ENCODE results near the gene FGD2.
A peak's percentile ranks its signal among the peaks of the same experiment; 100 is the strongest.

Gene FGD2

GRCh38 chr6:36980129-36980528 lies 25.3 kb upstream of the FGD2 start:
- H3K36me3 ChIP-seq (ENCODE audit: insufficient read depth, low read length), result peaks cover 35% of the 10 kb centered on the region
- no peaks in the 10 kb centered on the region for H3K9me3 ChIP-seq (ENCODE audit: insufficient read depth, low read depth, low read length)
- TF ChIP-seq EZH2phosphoT487 (IDR thresholded peaks at IDR 0.05; ENCODE audit: borderline replicate concordance) (no peak), CTCF (conservative IDR thresholded peaks at IDR 0.05; ENCODE audit: low read length) (no peak)
- H4K20me1 ChIP-seq (ENCODE audit: insufficient read depth, low read length, poor library complexity, severe bottlenecking), result peaks cover 61% of the 10 kb centered on the region
- no peaks in the 10 kb centered on the region; the same call in 1 of the 2 replicates for H3F3A ChIP-seq (ENCODE audit: low read depth)
- H3K4me2 ChIP-seq (ENCODE audit: low read depth, low read length, poor library complexity, severe bottlenecking), result peak overlapping the region; percentile 100
- H2AFZ ChIP-seq (ENCODE audit: low read length), result no peak overlapping the region
- no peaks in the 10 kb centered on the region for H3K27me3 ChIP-seq (ENCODE audit: insufficient read depth, low read length, poor library complexity, severe bottlenecking)
- peaks cover 49% of the 10 kb centered on the region for H3K4me1 ChIP-seq (ENCODE audit: insufficient read depth, low read length, poor library complexity, severe bottlenecking)
- no peak overlapping the region for H3K9ac ChIP-seq (ENCODE audit: low read depth, low read length, poor library complexity, severe bottlenecking)
- H3K9me2 ChIP-seq (replicated peaks; ENCODE audit: low read depth, low read length), result no peaks in the 10 kb centered on the region
- peaks cover 83% of the 10 kb centered on the region for H3K79me2 ChIP-seq (ENCODE audit: insufficient read depth, low read length)
- no peak overlapping the region for H3K4me3 ChIP-seq (ENCODE audit: low read length, poor library complexity, severe bottlenecking)

DNA sequence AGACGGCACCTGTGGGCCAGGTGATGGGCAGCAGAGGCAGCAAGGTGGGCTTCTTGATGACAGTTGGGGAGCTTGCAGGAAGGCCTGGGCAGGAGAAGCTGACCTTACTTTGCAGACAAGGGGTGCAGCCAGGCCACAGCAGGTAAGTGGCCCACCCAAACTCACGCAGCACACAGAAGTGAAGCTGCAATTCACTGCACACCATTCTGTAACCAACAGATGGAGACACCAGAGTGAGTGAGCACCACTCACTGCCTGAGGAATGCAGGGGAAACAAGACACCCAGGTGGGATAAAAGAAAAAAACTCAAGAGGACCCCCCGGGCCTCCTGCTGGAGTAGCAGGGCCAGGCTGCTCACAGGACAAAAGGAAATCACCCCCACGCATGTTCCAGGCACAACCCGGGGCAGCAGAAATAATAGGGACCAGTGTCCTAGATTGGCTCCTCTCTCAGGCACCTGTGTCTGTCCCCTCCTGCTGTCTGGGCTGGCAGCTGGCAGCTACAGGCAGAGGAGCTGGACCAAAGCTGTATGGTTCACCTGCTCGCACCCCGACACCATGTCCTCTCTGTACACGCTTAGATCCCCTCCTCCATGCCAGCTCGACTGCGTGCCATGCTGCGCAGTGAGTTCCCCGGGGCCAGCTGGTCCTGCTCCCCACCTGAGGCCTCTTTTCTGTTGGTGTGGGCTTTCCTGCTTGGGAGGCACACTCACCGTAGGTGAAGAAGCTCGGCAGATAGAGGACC lies 24.4 kb upstream of the FGD2 start:
- peaks cover 91% of the 10 kb centered on the region for H3K79me2 ChIP-seq (ENCODE audit: insufficient read depth, low read length)
- H3K9ac ChIP-seq (ENCODE audit: low read depth, low read length, poor library complexity, severe bottlenecking), result no peak overlapping the region
- peaks cover 69% of the 10 kb centered on the region for H4K20me1 ChIP-seq (ENCODE audit: insufficient read depth, low read length, poor library complexity, severe bottlenecking)

DNA sequence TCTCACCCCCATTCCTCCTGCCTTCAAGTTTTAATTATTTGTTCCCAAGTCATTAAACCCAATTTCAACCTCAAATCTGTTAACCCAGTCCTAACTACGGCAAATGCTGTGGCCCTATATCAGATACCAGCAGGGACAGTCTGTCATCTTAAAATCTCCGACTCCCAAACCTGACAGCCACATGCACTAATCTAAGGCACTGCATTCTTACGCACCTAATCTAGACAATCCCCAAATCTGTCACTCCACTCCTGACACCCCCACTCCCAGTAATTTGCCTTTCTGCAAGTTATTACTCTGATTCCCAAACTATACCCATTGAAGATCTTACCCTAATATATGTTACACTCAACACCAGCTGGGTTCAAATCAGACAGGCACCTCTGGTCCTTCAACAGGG lies 21.9 kb upstream of the FGD2 start:
- Histone ChIP-seq H3K4me2 (ENCODE audit: low read depth, low read length, poor library complexity, severe bottlenecking) (peak overlapping the region; percentile 100), H3K9ac (ENCODE audit: low read depth, low read length, poor library complexity, severe bottlenecking) (peak overlapping the region; percentile 88), H2AFZ (ENCODE audit: low read length) (no peak overlapping the region), H3K4me1 (ENCODE audit: insufficient read depth, low read length, poor library complexity, severe bottlenecking) (peaks cover 51% of the 10 kb centered on the region), H3K9me3 (ENCODE audit: insufficient read depth, low read depth, low read length) (no peaks in the 10 kb centered on the region), H3K36me3 (ENCODE audit: insufficient read depth, low read length) (peaks cover 1% of the 10 kb centered on the region; the same call in 1 of the 2 replicates), H3K27me3 (ENCODE audit: insufficient read depth, low read length, poor library complexity, severe bottlenecking) (peaks cover 3% of the 10 kb centered on the region), H3K79me2 (ENCODE audit: insufficient read depth, low read length) (peaks cover 84% of the 10 kb centered on the region), H3K9me2 (replicated peaks; ENCODE audit: low read depth, low read length) (no peaks in the 10 kb centered on the region), H4K20me1 (ENCODE audit: insufficient read depth, low read length, poor library complexity, severe bottlenecking) (peaks cover 69% of the 10 kb centered on the region), H3K4me3 (ENCODE audit: low read length, poor library complexity, severe bottlenecking) (peak overlapping the region; percentile 83), H3F3A (ENCODE audit: low read depth) (no peaks in the 10 kb centered on the region; the same call in 1 of the 2 replicates)
- no peak for TF ChIP-seq CTCF (conservative IDR thresholded peaks at IDR 0.05; ENCODE audit: low read length)
- no peak for TF ChIP-seq EZH2phosphoT487 (IDR thresholded peaks at IDR 0.05; ENCODE audit: borderline replicate concordance)

More for the DNA sequence above, 24.4 kb upstream of the FGD2 start:
- Histone ChIP-seq H2AFZ (ENCODE audit: low read length) (no peak overlapping the region), H3K9me2 (replicated peaks; ENCODE audit: low read depth, low read length) (no peaks in the 10 kb centered on the region), H3K36me3 (ENCODE audit: insufficient read depth, low read length) (peaks cover 26% of the 10 kb centered on the region; the same call in 1 of the 2 replicates), H3F3A (ENCODE audit: low read depth) (no peaks in the 10 kb centered on the region; the same call in 1 of the 2 replicates), H3K27me3 (ENCODE audit: insufficient read depth, low read length, poor library complexity, severe bottlenecking) (peaks cover 3% of the 10 kb centered on the region), H3K9me3 (ENCODE audit: insufficient read depth, low read depth, low read length) (no peaks in the 10 kb centered on the region), H3K4me1 (ENCODE audit: insufficient read depth, low read length, poor library complexity, severe bottlenecking) (peaks cover 51% of the 10 kb centered on the region), H3K4me2 (ENCODE audit: low read depth, low read length, poor library complexity, severe bottlenecking) (peak overlapping the region; percentile 100), H3K4me3 (ENCODE audit: low read length, poor library complexity, severe bottlenecking) (peak overlapping the region; percentile 33)
- TF ChIP-seq EZH2phosphoT487 (IDR thresholded peaks at IDR 0.05; ENCODE audit: borderline replicate concordance) (no peak), CTCF (conservative IDR thresholded peaks at IDR 0.05; ENCODE audit: low read length) (peak; percentile 26; the same call in 1 of the 2 replicates)

Data from Loucy (cell line).